Thyroid gland (tissue), 4 donors: ENCODE data around the gene PRSS48.

ENCODE experiments used
- CTCF ChIP-seq, 6 experiments: fragments of 200-600 bp in 3 of 6; fragments of 450-650 bp in 3 of 6; sonication (generic) in 3 of 6; IDR thresholded peaks; one replicate each; pipeline ENCODE4 v1.5.1; 2016 to 2019; ENCODE audit warnings: antibody characterized with exemption in 6 of 6, mild to moderate bottlenecking in 2 of 6, inconsistent platforms in 1 of 6, moderate library complexity in 1 of 6
- POLR2A ChIP-seq, 2 donors: fragments of 450-650 bp; IDR thresholded peaks; one replicate each; pipeline ENCODE4 v1.6.1; 2017; ENCODE audit warnings: antibody characterized with exemption in 2 of 2, mild to moderate bottlenecking in 2 of 2, moderate library complexity in 1 of 2

- TF ChIP-seq CTCF (IDR thresholded peaks at IDR 0.05) (no peak), POLR2A (IDR thresholded peaks at IDR 0.05) (no peak)
Observed at GRCh38 chr4:151325949-151326246, 48.9 kb downstream of the PRSS48 start.
